HCT116 (cell line): ENCODE data around the gene SLC7A1. TPM values are rescaled to one million over a fixed set of nuclear protein-coding genes. Genes with fewer than 3 reads are reported as not detected.

Experiments used
- ATAC-seq: fragments of 200-7000 bp; cut with Tn5 transposase; 2 replicates; pipeline ENCODE4 v1.9.1; 2020; ENCODE audit warnings: mild to moderate bottlenecking, moderate library complexity
- BruUV-seq: library from RNA; stranded (reverse); fragments of 400-500 nt; replicated peaks from 2 replicates; lab custom pipeline; 2021; lab: Mats Ljungman, UMichigan
- CTCF ChIA-PET: fragments of 300-600 bp; sonication (Branson Sonifier 250); formaldehyde crosslinking; loops from one replicate; lab custom pipeline; 2021; ENCODE audit warnings: antibody characterized with exemption; lab: Charles Lee
- POLR2A ChIA-PET: fragments of 300-600, 350-600 bp; sonication (Branson Sonifier 250); formaldehyde crosslinking; loops from one replicate; lab custom pipeline; 2021; ENCODE audit warnings: antibody characterized with exemption; lab: Charles Lee
- RAD21 ChIA-PET, 2 experiments: fragments of 300-600 bp; sonication (Branson Sonifier 250); formaldehyde crosslinking; loops; one replicate each; lab custom pipeline; 2023; ENCODE audit warnings: low total read pairs in 2 of 2; ENCODE audit not compliant: uncharacterized antibody in 2 of 2, unreplicated experiment in 2 of 2, low non-redundant PET in 1 of 2; lab: Charles Lee
- DNase-seq: peaks from one replicate; pipeline ENCODE4 v3.0.0-alpha.2; 2010; ENCODE audit warnings: low read depth, low spot score
- H2AFZ ChIP-seq: fragments of 200-600 bp; shearing (Covaris generic), sonication (generic); 2 replicates; pipeline ENCODE4 v1.6.1; 2017; ENCODE audit warnings: low read depth, mixed run types, mixed read lengths, antibody characterized with exemption, low read length; ENCODE audit not compliant: poor library complexity, severe bottlenecking
- H3K27ac ChIP-seq: 2 replicates; pipeline ENCODE4 v1.5.1; 2012; ENCODE audit warnings: low read depth, low read length
- H3K27me3 ChIP-seq: fragments of 200-600 bp; sonication (generic); 2 replicates; pipeline ENCODE4 v1.6.1; 2016; ENCODE audit warnings: mixed run types, low read length, mixed read lengths; ENCODE audit not compliant: insufficient read depth
- H3K36me3 ChIP-seq, 2 experiments: fragments of 200-500 bp in 1 of 2; fragments of 200-600 bp in 1 of 2; sonication (Bioruptor generic) in 1 of 2; sonication (generic) in 1 of 2; 2 replicates each; pipeline versions ENCODE4 v1.5.1 to v1.6.1; 2014 to 2016; ENCODE audit warnings: low read length in 2 of 2, inconsistent platforms in 1 of 2, mixed read lengths in 1 of 2, mixed run types in 1 of 2; ENCODE audit not compliant: insufficient read depth in 2 of 2, control insufficient read depth in 1 of 2
- H3K4me1 ChIP-seq, 2 experiments: fragments of 200-600 bp in 1 of 2; sonication (generic) in 1 of 2; 2 replicates each; pipeline versions ENCODE4 v1.5.1 to v1.6.1; 2012 to 2017; ENCODE audit warnings: low read length in 2 of 2, inconsistent platforms in 1 of 2, mild to moderate bottlenecking in 1 of 2, mixed read lengths in 1 of 2, mixed run types in 1 of 2, moderate library complexity in 1 of 2; ENCODE audit not compliant: insufficient read depth in 2 of 2, control insufficient read depth in 1 of 2
- H3K4me2 ChIP-seq: fragments of 200-600 bp; sonication (generic); 2 replicates; pipeline ENCODE4 v1.6.1; 2017; ENCODE audit warnings: mixed run types, low read length, mixed read lengths
- H3K4me3 ChIP-seq, 2 experiments: fragments of 200-600 bp in 1 of 2; sonication (generic) in 1 of 2; replicated peaks in 1 of 2; 2 replicates each; pipeline ENCODE4 v1.5.1; 2011 to 2016; ENCODE audit warnings: low read length in 2 of 2, control low read depth in 1 of 2, low read depth in 1 of 2, mild to moderate bottlenecking in 1 of 2, mixed read lengths in 1 of 2, mixed run types in 1 of 2
- H3K79me2 ChIP-seq: fragments of 200-600 bp; sonication (generic); 2 replicates; pipeline ENCODE4 v1.6.1; 2017; ENCODE audit warnings: mild to moderate bottlenecking, mixed run types, low read length, moderate library complexity, mixed read lengths; ENCODE audit not compliant: insufficient read depth
- H3K9ac ChIP-seq: fragments of 200-600 bp; sonication (generic); 2 replicates; pipeline ENCODE4 v1.6.1; 2016; ENCODE audit warnings: low read length, mixed read lengths
- H3K9me2 ChIP-seq: fragments of 200-600 bp; sonication (generic), shearing (Covaris generic); 2 replicates; pipeline ENCODE4 v1.6.1; 2017; ENCODE audit warnings: mixed run types, mild to moderate bottlenecking, moderate library complexity; ENCODE audit not compliant: insufficient read depth
- H3K9me3 ChIP-seq, 2 experiments: fragments of 200-500 bp in 1 of 2; fragments of 200-600 bp in 1 of 2; sonication (Bioruptor generic) in 1 of 2; sonication (generic) in 1 of 2; 2 replicates each; pipeline ENCODE4 v1.6.1; 2014 to 2017; ENCODE audit warnings: low read length in 2 of 2, mixed read lengths in 2 of 2, inconsistent platforms in 1 of 2, low read depth in 1 of 2, mild to moderate bottlenecking in 1 of 2, mixed run types in 1 of 2, moderate library complexity in 1 of 2; ENCODE audit not compliant: control insufficient read depth in 1 of 2, insufficient read depth in 1 of 2
- H4K20me1 ChIP-seq: fragments of 200-600 bp; sonication (generic), shearing (Covaris generic); 2 replicates; pipeline ENCODE4 v1.6.1; 2017; ENCODE audit warnings: mixed run types, mild to moderate bottlenecking, moderate library complexity; ENCODE audit not compliant: insufficient read depth
- ATF3 ChIP-seq: IDR thresholded peaks from 2 replicates; pipeline ENCODE4 v1.6.1; 2012
- CTCF ChIP-seq, 3 experiments: fragments of 200-600 bp in 1 of 3; sonication (generic) in 1 of 3; IDR thresholded peaks in 2 of 3; conservative IDR thresholded peaks in 1 of 3; 2 replicates each; pipeline ENCODE4 v1.5.1; 2012 to 2017; ENCODE audit warnings: low read depth in 2 of 3, low read length in 2 of 3, antibody characterized with exemption in 1 of 3, borderline replicate concordance in 1 of 3, control low read depth in 1 of 3, mild to moderate bottlenecking in 1 of 3, mixed read lengths in 1 of 3, mixed run types in 1 of 3, moderate library complexity in 1 of 3; ENCODE audit not compliant: insufficient read depth in 1 of 3
- EZH2 ChIP-seq: fragments of 200-600 bp; sonication (generic); IDR thresholded peaks from 2 replicates; pipeline ENCODE4 v1.6.1; 2017; ENCODE audit warnings: antibody characterized with exemption, mixed run types
- FOSL1 ChIP-seq: IDR thresholded peaks from 2 replicates; pipeline ENCODE4 v1.6.1; 2012; ENCODE audit warnings: low read depth
- MAX ChIP-seq: IDR thresholded peaks from 2 replicates; pipeline ENCODE4 v1.6.1; 2012
- POLR2A ChIP-seq: IDR thresholded peaks from 2 replicates; pipeline ENCODE4 v1.7.0; 2011; ENCODE audit warnings: borderline replicate concordance; ENCODE audit not compliant: insufficient read depth, insufficient read length; ENCODE audit errors: extremely low read depth
- POLR2AphosphoS5 ChIP-seq: IDR thresholded peaks from 2 replicates; pipeline ENCODE4 v1.6.1; 2011; ENCODE audit warnings: mild to moderate bottlenecking, low read depth, low read length, moderate library complexity
- REST ChIP-seq: IDR thresholded peaks from 2 replicates; pipeline ENCODE4 v1.6.1; 2012; ENCODE audit warnings: low read depth
- SIN3A ChIP-seq: IDR thresholded peaks from 2 replicates; pipeline ENCODE4 v1.6.1; 2012; ENCODE audit warnings: low read depth
- ZBTB33 ChIP-seq: IDR thresholded peaks from 2 replicates; pipeline ENCODE4 v1.6.1; 2011; ENCODE audit warnings: mild to moderate bottlenecking, low read length, moderate library complexity; ENCODE audit not compliant: insufficient replicate concordance; ENCODE audit errors: extremely low read depth
- ZFX ChIP-seq: fragments of 450-650 bp; IDR thresholded peaks from 2 replicates; pipeline ENCODE4 v1.6.1; 2017
- ZNF274 ChIP-seq: fragments of 200-500 bp; sonication (Bioruptor generic); IDR thresholded peaks from 2 replicates; pipeline ENCODE4 v1.6.1; 2014; ENCODE audit warnings: mild to moderate bottlenecking, low read depth, low read length, inconsistent platforms
- intact Hi-C: fragments of 100-400 bp; cut with micrococcal nuclease; formaldehyde crosslinking; loops from 2 replicates; pipeline ENCODE4 v1.10.0; 2022
- total RNA-seq: library from RNA; stranded (reverse); gene quantifications from one replicate; pipeline ENCODE4 v1.2.1, GENCODE V29; 2021; ENCODE audit not compliant: unreplicated experiment

The SLC7A1 gene
- total RNA-seq, 1 experiment from 2014 or later, result 124 TPM

- H3K27ac ChIP-seq, result no peak overlapping the region
- no peak for DNase-seq
- POLR2A ChIA-PET, result no interaction called here
- no TSS peak for BruUV-seq
- no peak overlapping the region for H3K9ac ChIP-seq
- RAD21 ChIA-PET, result no interaction called here
- ATAC-seq, result no peak
- H3K9me2 ChIP-seq, result no peaks in the 10 kb centered on the region
- H3K79me2 ChIP-seq, result no peaks in the 10 kb centered on the region
- no peak overlapping the region for H2AFZ ChIP-seq
- TF ChIP-seq EZH2, result no peak
- no peak for TF ChIP-seq ZBTB33
- no peak for TF ChIP-seq SIN3A
- TF ChIP-seq ATF3, result no peak
- no peak for TF ChIP-seq POLR2A
- TF ChIP-seq, all 23 proteins: peak for 0
- Histone ChIP-seq H3K9me3 (no peaks in the 10 kb centered on the region), H4K20me1 (no peaks in the 10 kb centered on the region), H3K27me3 (no peaks in the 10 kb centered on the region), H3K4me3 (no peak overlapping the region), H3K4me1 (no peaks in the 10 kb centered on the region), H3K36me3 (no peaks in the 10 kb centered on the region), H3K4me2 (no peak overlapping the region)
- CTCF ChIA-PET, result interaction anchor here (3.5 kb wide), 1 partner anchor 201 kb away, joined by 25 read pairs; no protein-coding TSS in a partner anchor
- intact Hi-C loops, result no loop called here
Measured at GRCh38 chr13:29505950-29506349, 89.5 kb downstream of the SLC7A1 start.

DNA sequence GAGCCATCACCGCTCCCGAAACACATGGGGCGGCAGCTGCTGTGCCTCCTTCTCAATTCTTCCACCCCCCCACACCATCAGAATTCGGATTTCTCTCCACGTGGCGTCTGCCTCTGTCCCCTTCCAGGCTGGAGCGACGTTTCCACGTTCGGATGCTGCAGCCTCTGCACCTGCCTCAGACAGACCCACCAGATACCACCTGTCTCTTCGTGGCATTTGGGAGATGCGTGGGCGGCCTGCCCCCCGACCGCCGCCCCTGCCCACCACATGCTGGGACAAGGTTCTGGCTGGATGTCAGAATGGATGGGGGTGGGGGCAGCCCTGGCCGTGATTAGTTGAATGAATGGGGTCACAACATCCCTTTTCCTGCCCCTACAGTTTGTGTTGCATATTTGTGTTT is 90.0 kb downstream of the SLC7A1 start:
- Histone ChIP-seq H3K79me2 (no peaks in the 10 kb centered on the region), H3K9me2 (no peaks in the 10 kb centered on the region), H2AFZ (no peak overlapping the region), H3K4me3 (no peak overlapping the region), H3K27me3 (no peaks in the 10 kb centered on the region), H3K27ac (no peak overlapping the region), H3K9me3 (no peaks in the 10 kb centered on the region), H4K20me1 (no peaks in the 10 kb centered on the region), H3K4me2 (no peak overlapping the region), H3K9ac (no peak overlapping the region), H3K4me1 (no peaks in the 10 kb centered on the region), H3K36me3 (no peaks in the 10 kb centered on the region)
- DNase-seq, result no peak
- ChIA-PET CTCF (interaction anchor here (3.1 kb wide), 1 partner anchor 202 kb away, joined by 13 read pairs; no protein-coding TSS in a partner anchor), POLR2A (no interaction called here), RAD21 (no interaction called here)
- intact Hi-C loops, result no loop called here
- BruUV-seq, result no TSS peak
- ATAC-seq, result no peak
- TF ChIP-seq EZH2, result no peak
- no peak for TF ChIP-seq ZFX
- no peak for TF ChIP-seq MAX
- TF ChIP-seq REST, result no peak
- no peak for TF ChIP-seq ZNF274
- no peak for TF ChIP-seq CTCF (IDR thresholded peaks at IDR 0.05 in 2 of 3, conservative IDR thresholded peaks at IDR 0.05 in 1 of 3; ENCODE audit: borderline replicate concordance in 1 of 3, insufficient read depth in 1 of 3, low read depth in 2 of 3, low read length in 2 of 3)
- TF ChIP-seq FOSL1, result no peak
- no peak for TF ChIP-seq POLR2AphosphoS5
- TF ChIP-seq POLR2A, result no peak
